ENCODE measurements around the gene WDR12.

DNA sequence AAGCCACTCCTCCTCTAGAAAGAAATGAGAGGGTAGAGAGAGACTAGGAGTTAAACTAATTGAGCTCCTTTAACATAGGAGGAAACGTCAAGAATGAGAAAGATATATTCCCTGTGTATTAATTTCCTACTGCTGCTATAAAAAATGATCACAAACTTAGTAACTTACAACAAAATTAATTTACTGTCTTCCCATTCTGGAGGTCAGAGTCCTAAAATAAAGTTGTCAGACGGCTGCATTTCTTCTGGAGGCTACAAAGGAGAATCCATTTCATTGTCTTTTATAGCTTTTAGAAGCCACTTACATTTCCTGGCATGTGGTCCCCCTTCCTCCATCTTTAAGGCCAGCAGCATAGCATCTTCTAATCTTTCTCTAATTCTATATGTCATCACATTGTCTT lies 66.8 kb downstream of the WDR12 start:
- TF ChIP-seq, protein P1, sequence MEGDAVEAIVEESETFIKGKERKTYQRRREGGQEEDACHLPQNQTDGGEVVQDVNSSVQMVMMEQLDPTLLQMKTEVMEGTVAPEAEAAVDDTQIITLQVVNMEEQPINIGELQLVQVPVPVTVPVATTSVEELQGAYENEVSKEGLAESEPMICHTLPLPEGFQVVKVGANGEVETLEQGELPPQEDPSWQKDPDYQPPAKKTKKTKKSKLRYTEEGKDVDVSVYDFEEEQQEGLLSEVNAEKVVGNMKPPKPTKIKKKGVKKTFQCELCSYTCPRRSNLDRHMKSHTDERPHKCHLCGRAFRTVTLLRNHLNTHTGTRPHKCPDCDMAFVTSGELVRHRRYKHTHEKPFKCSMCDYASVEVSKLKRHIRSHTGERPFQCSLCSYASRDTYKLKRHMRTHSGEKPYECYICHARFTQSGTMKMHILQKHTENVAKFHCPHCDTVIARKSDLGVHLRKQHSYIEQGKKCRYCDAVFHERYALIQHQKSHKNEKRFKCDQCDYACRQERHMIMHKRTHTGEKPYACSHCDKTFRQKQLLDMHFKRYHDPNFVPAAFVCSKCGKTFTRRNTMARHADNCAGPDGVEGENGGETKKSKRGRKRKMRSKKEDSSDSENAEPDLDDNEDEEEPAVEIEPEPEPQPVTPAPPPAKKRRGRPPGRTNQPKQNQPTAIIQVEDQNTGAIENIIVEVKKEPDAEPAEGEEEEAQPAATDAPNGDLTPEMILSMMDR (IDR thresholded peaks at IDR 0.05), result no peak
- TF ChIP-seq POLR2A (IDR thresholded peaks at IDR 0.05; ENCODE audit: low read length), result no peak
- TF ChIP-seq MAZ (IDR thresholded peaks at IDR 0.05; ENCODE audit: borderline replicate concordance, low read depth, low read length), result no peak
- no peak for TF ChIP-seq MAX (IDR thresholded peaks at IDR 0.05)
- no peak for TF ChIP-seq ESRRA (IDR thresholded peaks at IDR 0.05; ENCODE audit: borderline replicate concordance, low read length)
- TF ChIP-seq NPAS2 (CRISPR knock-in tag; IDR thresholded peaks at IDR 0.05; ENCODE audit: borderline replicate concordance), result no peak
- TF ChIP-seq PHF8 (IDR thresholded peaks at IDR 0.05; ENCODE audit: borderline replicate concordance, low read depth), result no peak
- no peak for TF ChIP-seq REST (IDR thresholded peaks at IDR 0.05)
- no peak for TF ChIP-seq TP53 (CRISPR knock-in tag; IDR thresholded peaks at IDR 0.05)
- no peak for TF ChIP-seq ZSCAN20 (CRISPR knock-in tag; IDR thresholded peaks at IDR 0.05)
- TF ChIP-seq, protein P2, sequence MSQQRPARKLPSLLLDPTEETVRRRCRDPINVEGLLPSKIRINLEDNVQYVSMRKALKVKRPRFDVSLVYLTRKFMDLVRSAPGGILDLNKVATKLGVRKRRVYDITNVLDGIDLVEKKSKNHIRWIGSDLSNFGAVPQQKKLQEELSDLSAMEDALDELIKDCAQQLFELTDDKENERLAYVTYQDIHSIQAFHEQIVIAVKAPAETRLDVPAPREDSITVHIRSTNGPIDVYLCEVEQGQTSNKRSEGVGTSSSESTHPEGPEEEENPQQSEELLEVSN (IDR thresholded peaks at IDR 0.05; ENCODE audit: borderline replicate concordance, low read depth), result no peak

Data from A549 (cell line).